ENCODE measurements around the gene HS3ST1. TPM values are rescaled to one million over a fixed set of nuclear protein-coding genes. Genes with fewer than 3 reads are reported as not detected.

Gene HS3ST1
- total RNA-seq, 1 donor from 2014 or later: under 0.01 TPM

DNA sequence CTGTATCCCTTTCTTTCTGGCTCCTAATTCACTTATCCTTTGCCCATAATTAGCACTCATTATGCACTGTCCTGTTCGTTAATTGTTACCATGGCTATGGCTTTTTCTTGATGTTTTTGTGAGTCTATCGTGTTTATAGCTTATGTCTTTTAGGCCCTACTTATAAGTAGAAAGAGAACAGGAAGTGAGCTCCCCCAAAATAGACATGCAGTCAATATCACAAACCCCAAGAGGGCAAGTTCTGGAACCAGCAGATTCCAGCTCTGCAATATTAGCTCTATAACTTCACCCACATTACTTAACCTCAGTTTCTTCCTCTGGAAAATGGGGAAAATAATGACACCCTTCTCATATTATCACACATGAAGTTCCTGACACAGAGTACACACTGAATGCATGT lies 7.4 kb upstream of the HS3ST1 start:
- no peaks in the 10 kb centered on the region for H3K4me1 ChIP-seq (ENCODE audit: control insufficient read depth in 3 of 3, insufficient read depth in 3 of 3, low read length in 3 of 3)
- no peak overlapping the region for H3K9ac ChIP-seq (ENCODE audit: low read depth in 1 of 3, low read length in 3 of 3)
- no peaks in the 10 kb centered on the region for H3K9me3 ChIP-seq (ENCODE audit: control insufficient read depth in 3 of 3, low read length in 3 of 3)
- H3K27me3 ChIP-seq (ENCODE audit: control insufficient read depth in 3 of 3, insufficient read depth in 3 of 3, low read length in 3 of 3): no peaks in the 10 kb centered on the region
- H3K4me3 ChIP-seq (ENCODE audit: low read length in 3 of 3): no peak overlapping the region
- H3K36me3 ChIP-seq (ENCODE audit: control insufficient read depth in 3 of 3, insufficient read depth in 3 of 3, low read length in 3 of 3): no peaks in the 10 kb centered on the region
- H3K27ac ChIP-seq (ENCODE audit: low read depth, low read length): no peak overlapping the region

DNA sequence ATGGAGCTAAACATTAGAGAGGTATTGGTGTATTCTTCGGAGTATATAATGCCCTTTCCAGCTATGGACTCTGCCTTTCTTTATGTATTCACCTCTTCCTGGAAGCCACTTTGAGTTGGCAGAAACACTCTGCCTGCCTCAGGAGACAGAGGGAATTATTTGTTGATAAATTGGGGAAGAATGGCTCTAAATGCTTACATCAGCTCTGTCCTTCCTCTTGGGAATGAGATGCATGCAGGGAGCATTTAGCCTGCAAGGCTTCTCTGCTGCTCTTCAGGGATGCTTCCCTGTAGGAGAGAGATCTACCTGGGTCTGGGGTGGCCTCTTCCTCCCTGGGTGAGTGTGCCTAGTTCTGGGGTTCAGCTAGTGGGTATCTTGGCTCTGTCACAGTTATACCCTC lies 6.9 kb upstream of the HS3ST1 start:
- no peak overlapping the region for H3K27ac ChIP-seq (ENCODE audit: low read depth, low read length)
- no peaks in the 10 kb centered on the region for H3K9me3 ChIP-seq (ENCODE audit: control insufficient read depth in 3 of 3, low read length in 3 of 3)
- no peaks in the 10 kb centered on the region for H3K36me3 ChIP-seq (ENCODE audit: control insufficient read depth in 3 of 3, insufficient read depth in 3 of 3, low read length in 3 of 3)
- no peaks in the 10 kb centered on the region for H3K27me3 ChIP-seq (ENCODE audit: control insufficient read depth in 3 of 3, insufficient read depth in 3 of 3, low read length in 3 of 3)
- no peaks in the 10 kb centered on the region for H3K4me1 ChIP-seq (ENCODE audit: control insufficient read depth in 3 of 3, insufficient read depth in 3 of 3, low read length in 3 of 3)
- H3K4me3 ChIP-seq (ENCODE audit: low read length in 3 of 3): no peak overlapping the region
- H3K9ac ChIP-seq (ENCODE audit: low read depth in 1 of 3, low read length in 3 of 3): no peak overlapping the region

DNA sequence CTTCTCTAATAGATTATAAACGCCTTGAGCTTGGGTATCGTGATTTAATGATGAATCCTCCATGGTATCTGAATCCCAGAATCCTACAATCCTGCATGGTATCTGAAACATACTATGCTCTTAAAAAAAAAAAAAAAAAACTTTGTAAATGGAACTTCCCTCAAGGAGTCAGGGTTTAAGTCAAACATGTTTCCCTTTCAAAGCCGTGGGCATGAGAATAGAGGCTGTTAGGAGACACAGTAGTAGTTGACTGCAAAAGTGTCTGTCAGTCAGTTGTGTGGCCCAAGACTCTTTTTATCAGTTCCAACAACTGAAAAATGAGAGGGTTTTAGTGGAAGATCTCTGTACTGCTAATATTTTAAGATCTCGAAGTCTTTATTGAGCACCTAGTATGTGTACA lies 2.4 kb upstream of the HS3ST1 start:
- Histone ChIP-seq H3K9me3 (ENCODE audit: control insufficient read depth in 3 of 3, low read length in 3 of 3) (no peaks in the 10 kb centered on the region), H3K4me3 (ENCODE audit: low read length in 3 of 3) (no peak overlapping the region), H3K9ac (ENCODE audit: low read depth in 1 of 3, low read length in 3 of 3) (no peak overlapping the region), H3K4me1 (ENCODE audit: control insufficient read depth in 3 of 3, insufficient read depth in 3 of 3, low read length in 3 of 3) (peaks cover 0 to 17% (median 7%) of the 10 kb centered on the region in 3 donors), H3K27ac (ENCODE audit: low read depth, low read length) (no peak overlapping the region), H3K36me3 (ENCODE audit: control insufficient read depth in 3 of 3, insufficient read depth in 3 of 3, low read length in 3 of 3) (no peaks in the 10 kb centered on the region), H3K27me3 (ENCODE audit: control insufficient read depth in 3 of 3, insufficient read depth in 3 of 3, low read length in 3 of 3) (peaks cover 0 to 21% (median 17%) of the 10 kb centered on the region in 3 donors)

DNA sequence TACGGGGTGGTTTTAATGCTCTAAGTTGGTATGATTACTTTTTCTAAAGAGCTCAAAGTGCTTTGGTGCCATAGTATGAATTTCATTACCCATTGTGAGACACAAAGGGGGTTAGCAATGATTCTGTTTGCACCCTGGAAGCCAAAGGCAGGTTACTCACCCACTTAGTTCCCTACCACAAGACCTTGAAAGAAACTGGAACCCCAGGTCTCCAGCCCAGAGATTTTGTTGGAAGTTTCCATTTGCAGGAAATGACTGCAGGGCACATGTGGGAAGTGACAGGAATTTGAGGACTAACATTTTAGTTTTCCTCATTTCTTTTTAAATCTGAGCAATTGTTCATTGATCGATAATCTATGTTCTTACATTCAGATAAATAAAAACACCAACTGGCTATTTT lies 1.8 kb upstream of the HS3ST1 start:
- Histone ChIP-seq H3K27ac (ENCODE audit: low read depth, low read length) (no peak overlapping the region), H3K4me1 (ENCODE audit: control insufficient read depth in 3 of 3, insufficient read depth in 3 of 3, low read length in 3 of 3) (peaks cover 0 to 17% (median 7%) of the 10 kb centered on the region in 3 donors), H3K4me3 (ENCODE audit: low read length in 3 of 3) (no peak overlapping the region), H3K36me3 (ENCODE audit: control insufficient read depth in 3 of 3, insufficient read depth in 3 of 3, low read length in 3 of 3) (no peaks in the 10 kb centered on the region), H3K9ac (ENCODE audit: low read depth in 1 of 3, low read length in 3 of 3) (no peak overlapping the region), H3K9me3 (ENCODE audit: control insufficient read depth in 3 of 3, low read length in 3 of 3) (no peaks in the 10 kb centered on the region), H3K27me3 (ENCODE audit: control insufficient read depth in 3 of 3, insufficient read depth in 3 of 3, low read length in 3 of 3) (peaks cover 0 to 21% (median 17%) of the 10 kb centered on the region in 3 donors)

DNA sequence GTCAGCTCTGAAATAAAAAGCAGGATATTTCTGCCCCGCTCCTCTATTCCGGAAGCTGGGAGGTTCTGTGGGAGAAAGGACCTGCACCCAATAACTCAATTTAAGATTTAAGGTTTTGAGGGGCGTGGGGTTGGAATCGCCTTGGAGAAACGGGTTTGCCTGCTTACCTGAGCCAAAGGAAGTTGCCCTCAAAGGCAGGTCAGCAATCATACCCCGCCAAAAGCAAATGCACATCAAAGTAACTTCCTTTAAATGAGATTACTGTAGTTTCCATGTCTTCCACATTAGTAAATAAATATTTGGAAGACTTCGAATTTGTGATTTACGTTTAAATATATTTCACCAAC lies 978 bp upstream of the HS3ST1 start:
- H3K4me1 ChIP-seq (ENCODE audit: control insufficient read depth in 3 of 3, insufficient read depth in 3 of 3, low read length in 3 of 3): peaks cover 0 to 17% (median 7%) of the 10 kb centered on the region in 3 donors
- H3K36me3 ChIP-seq (ENCODE audit: control insufficient read depth in 3 of 3, insufficient read depth in 3 of 3, low read length in 3 of 3): no peaks in the 10 kb centered on the region
- H3K4me3 ChIP-seq (ENCODE audit: low read length in 3 of 3): peak overlapping the region in 1 of 3 donors; percentile 64
- H3K9ac ChIP-seq (ENCODE audit: low read depth in 1 of 3, low read length in 3 of 3): no peak overlapping the region
- peaks cover 0 to 21% (median 17%) of the 10 kb centered on the region in 3 donors for H3K27me3 ChIP-seq (ENCODE audit: control insufficient read depth in 3 of 3, insufficient read depth in 3 of 3, low read length in 3 of 3)
- H3K27ac ChIP-seq (ENCODE audit: low read depth, low read length): no peak overlapping the region
- H3K9me3 ChIP-seq (ENCODE audit: control insufficient read depth in 3 of 3, low read length in 3 of 3): no peaks in the 10 kb centered on the region

DNA sequence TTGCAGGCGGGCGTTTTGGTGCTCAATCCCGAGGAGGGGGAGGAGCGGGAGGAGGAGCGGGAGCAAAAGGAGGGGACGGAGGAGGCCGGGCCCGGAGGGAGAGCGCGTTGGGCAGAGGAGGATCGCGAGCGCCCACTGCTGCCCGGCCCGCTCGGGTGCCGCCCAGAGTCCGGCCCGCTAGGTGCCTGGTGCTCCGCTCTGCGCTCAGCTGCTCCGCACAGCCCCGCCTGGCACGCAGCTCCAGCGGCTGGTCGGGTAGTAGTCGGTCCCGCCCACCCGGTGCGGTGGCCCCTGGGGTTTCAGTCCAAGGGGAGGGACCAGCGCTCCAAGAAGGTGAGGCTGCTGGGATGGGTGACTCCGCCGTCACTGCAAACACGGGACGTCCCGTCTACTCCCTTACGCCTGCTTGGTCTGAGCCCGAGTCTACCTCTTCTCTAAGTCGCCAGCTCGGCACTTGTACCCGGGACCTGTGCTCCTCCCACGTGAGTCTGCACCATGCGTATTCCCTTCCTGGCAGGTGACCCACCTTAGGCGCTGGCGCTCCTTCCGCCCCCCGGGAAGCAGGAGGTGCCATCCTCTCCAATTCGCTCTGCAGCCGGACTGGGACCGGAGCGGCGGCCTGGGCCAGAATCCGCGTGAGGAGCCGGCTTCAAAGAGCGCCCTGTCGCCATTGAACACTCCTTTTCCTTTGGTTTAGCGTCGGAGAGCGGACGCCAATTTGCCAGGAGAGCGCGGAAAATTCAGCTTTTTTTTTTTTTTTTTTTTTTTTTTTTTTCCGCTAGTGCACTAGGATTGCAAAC lies 405 bp upstream of the HS3ST1 start:
- H3K36me3 ChIP-seq (ENCODE audit: control insufficient read depth in 3 of 3, insufficient read depth in 3 of 3, low read length in 3 of 3): no peaks in the 10 kb centered on the region
- no peak overlapping the region for H3K27ac ChIP-seq (ENCODE audit: low read depth, low read length)
- H3K9ac ChIP-seq (ENCODE audit: low read depth in 1 of 3, low read length in 3 of 3): peak overlapping the region in 1 of 3 donors; percentile 45
- H3K9me3 ChIP-seq (ENCODE audit: control insufficient read depth in 3 of 3, low read length in 3 of 3): no peaks in the 10 kb centered on the region
- H3K4me1 ChIP-seq (ENCODE audit: control insufficient read depth in 3 of 3, insufficient read depth in 3 of 3, low read length in 3 of 3): peaks cover 0 to 17% (median 7%) of the 10 kb centered on the region in 3 donors
- peak overlapping the region; percentile 63 to 73 (median 64) for H3K4me3 ChIP-seq (ENCODE audit: low read length in 3 of 3)
- H3K27me3 ChIP-seq (ENCODE audit: control insufficient read depth in 3 of 3, insufficient read depth in 3 of 3, low read length in 3 of 3): peaks cover 0 to 21% (median 17%) of the 10 kb centered on the region in 3 donors

DNA sequence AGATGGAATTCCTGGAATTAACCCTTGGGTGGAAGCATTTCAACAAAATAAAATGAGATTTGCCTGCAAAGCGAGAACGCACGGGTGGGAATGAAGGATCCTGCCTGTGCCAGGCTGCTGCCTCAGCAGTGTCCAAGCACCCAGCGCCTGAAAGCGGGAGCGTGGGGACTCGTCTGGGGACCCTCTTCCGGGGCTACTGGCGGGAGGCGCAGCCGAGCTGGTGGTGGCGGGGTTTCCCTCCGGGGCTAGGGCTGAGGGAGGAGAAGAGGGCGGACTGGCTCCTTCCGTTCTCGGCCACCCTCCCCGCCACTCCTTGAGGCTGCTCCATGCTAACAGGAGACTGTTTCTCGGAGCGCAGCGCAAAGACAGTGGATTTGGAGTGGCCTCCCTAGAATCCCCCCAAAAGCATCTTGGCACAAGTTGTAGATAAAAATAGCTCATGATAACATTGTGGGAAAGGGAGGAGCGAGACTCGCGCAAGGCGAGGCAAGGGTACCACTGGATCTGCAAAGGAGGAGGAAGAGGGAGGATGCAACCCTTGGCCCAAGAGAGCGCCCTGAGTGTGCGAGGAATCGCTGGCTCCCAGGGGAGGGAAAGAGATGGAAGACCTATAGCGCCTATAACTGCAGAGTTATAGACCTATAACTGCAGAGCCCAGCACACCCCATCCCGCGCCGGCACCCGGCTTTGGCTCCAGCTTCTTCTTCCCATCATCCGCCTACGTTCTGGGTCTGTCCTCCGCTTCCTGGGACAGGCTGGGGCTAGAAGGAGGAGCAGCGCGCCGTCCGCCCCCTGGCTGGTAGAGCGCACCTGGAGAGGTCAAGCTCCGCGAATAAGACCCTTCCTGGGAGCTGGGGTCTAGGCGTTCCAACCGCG lies 1.3 kb downstream of the HS3ST1 start:
- Histone ChIP-seq H3K9me3 (ENCODE audit: control insufficient read depth in 3 of 3, low read length in 3 of 3) (no peaks in the 10 kb centered on the region), H3K36me3 (ENCODE audit: control insufficient read depth in 3 of 3, insufficient read depth in 3 of 3, low read length in 3 of 3) (no peaks in the 10 kb centered on the region), H3K27ac (ENCODE audit: low read depth, low read length) (no peak overlapping the region), H3K4me1 (ENCODE audit: control insufficient read depth in 3 of 3, insufficient read depth in 3 of 3, low read length in 3 of 3) (peaks cover 0 to 17% (median 7%) of the 10 kb centered on the region in 3 donors), H3K27me3 (ENCODE audit: control insufficient read depth in 3 of 3, insufficient read depth in 3 of 3, low read length in 3 of 3) (peaks cover 0 to 21% (median 17%) of the 10 kb centered on the region in 3 donors), H3K4me3 (ENCODE audit: low read length in 3 of 3) (peak overlapping the region; percentile 43 to 73 (median 63)), H3K9ac (ENCODE audit: low read depth in 1 of 3, low read length in 3 of 3) (peak overlapping the region in 1 of 3 donors; percentile 33)

DNA sequence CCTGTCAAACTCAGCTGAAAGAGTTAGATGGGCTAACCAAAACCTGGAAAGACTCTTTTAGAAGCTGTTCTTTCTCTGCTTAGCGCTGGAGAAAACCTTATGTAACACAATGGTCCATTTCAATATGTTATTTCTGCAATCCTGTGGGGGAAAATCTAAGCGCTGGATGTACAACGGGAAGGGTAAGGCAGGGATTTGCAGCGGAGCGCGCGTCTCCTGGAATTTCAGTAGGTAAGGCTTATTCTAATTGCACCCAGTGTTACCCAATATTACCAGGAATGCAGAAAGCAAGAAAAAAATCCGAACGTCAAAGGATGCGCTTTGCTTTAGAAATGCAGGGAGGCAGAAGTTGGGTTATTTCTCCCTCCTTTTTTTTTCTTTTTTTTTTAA lies 2.0 kb downstream of the HS3ST1 start:
- H3K9ac ChIP-seq (ENCODE audit: low read depth in 1 of 3, low read length in 3 of 3): no peak overlapping the region
- no peak overlapping the region for H3K27ac ChIP-seq (ENCODE audit: low read depth, low read length)
- H3K4me1 ChIP-seq (ENCODE audit: control insufficient read depth in 3 of 3, insufficient read depth in 3 of 3, low read length in 3 of 3): peaks cover 0 to 17% (median 7%) of the 10 kb centered on the region in 3 donors
- peaks cover 0 to 21% (median 17%) of the 10 kb centered on the region in 3 donors for H3K27me3 ChIP-seq (ENCODE audit: control insufficient read depth in 3 of 3, insufficient read depth in 3 of 3, low read length in 3 of 3)
- H3K9me3 ChIP-seq (ENCODE audit: control insufficient read depth in 3 of 3, low read length in 3 of 3): no peaks in the 10 kb centered on the region
- no peaks in the 10 kb centered on the region for H3K36me3 ChIP-seq (ENCODE audit: control insufficient read depth in 3 of 3, insufficient read depth in 3 of 3, low read length in 3 of 3)
- peak overlapping the region in 2 of 3 donors; percentile 6 to 73 for H3K4me3 ChIP-seq (ENCODE audit: low read length in 3 of 3)

DNA sequence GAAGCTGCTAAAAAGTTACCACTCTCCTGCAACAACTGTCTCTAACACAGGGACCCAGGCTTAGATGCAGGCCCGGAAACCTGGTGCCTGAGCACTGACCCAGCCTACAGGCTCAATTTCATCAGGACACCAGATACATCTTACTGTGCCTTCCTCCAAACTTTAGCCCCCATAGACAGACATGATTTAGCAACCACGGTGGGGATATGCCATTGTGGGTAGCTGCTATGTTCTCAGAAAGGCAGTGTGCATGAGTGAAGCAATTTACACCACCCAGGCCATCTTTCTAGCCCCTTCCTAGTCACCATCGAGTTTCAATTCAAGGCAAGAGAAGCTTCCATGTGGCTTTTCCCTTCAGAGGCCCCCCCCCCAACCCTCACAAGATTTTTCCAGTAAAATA lies 2.7 kb downstream of the HS3ST1 start:
- Histone ChIP-seq H3K9ac (ENCODE audit: low read depth in 1 of 3, low read length in 3 of 3) (no peak overlapping the region), H3K4me3 (ENCODE audit: low read length in 3 of 3) (no peak overlapping the region)

DNA sequence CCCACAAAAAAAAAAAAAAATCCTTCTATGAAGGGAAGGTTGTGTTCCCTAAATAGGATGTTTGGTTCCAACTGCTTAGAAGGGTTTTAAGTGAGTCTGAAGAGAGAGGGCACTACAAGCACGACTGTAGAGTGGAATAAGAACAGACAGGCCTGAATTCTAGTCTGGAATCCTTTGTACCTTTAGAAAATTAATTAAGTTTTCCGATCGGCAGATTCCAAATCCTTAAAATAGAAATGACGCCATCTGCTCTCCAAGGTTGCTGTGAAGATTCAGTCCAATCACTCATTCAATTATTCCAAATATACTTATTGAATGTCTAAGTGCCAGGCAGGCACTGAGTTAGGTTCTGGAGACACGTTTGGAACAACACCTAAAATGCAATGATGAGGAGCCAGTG lies 3.8 kb downstream of the HS3ST1 start:
- Histone ChIP-seq H3K36me3 (ENCODE audit: control insufficient read depth in 3 of 3, insufficient read depth in 3 of 3, low read length in 3 of 3) (no peaks in the 10 kb centered on the region), H3K4me1 (ENCODE audit: control insufficient read depth in 3 of 3, insufficient read depth in 3 of 3, low read length in 3 of 3) (peaks cover 0 to 17% (median 7%) of the 10 kb centered on the region in 3 donors), H3K9ac (ENCODE audit: low read depth in 1 of 3, low read length in 3 of 3) (no peak overlapping the region), H3K4me3 (ENCODE audit: low read length in 3 of 3) (no peak overlapping the region), H3K9me3 (ENCODE audit: control insufficient read depth in 3 of 3, low read length in 3 of 3) (no peaks in the 10 kb centered on the region), H3K27me3 (ENCODE audit: control insufficient read depth in 3 of 3, insufficient read depth in 3 of 3, low read length in 3 of 3) (peaks cover 0 to 21% (median 17%) of the 10 kb centered on the region in 3 donors), H3K27ac (ENCODE audit: low read depth, low read length) (no peak overlapping the region)

More for the DNA sequence above, 2.7 kb downstream of the HS3ST1 start:
- H3K9me3 ChIP-seq (ENCODE audit: control insufficient read depth in 3 of 3, low read length in 3 of 3): no peaks in the 10 kb centered on the region
- H3K27ac ChIP-seq (ENCODE audit: low read depth, low read length): no peak overlapping the region
- peaks cover 0 to 17% (median 7%) of the 10 kb centered on the region in 3 donors for H3K4me1 ChIP-seq (ENCODE audit: control insufficient read depth in 3 of 3, insufficient read depth in 3 of 3, low read length in 3 of 3)
- no peaks in the 10 kb centered on the region for H3K36me3 ChIP-seq (ENCODE audit: control insufficient read depth in 3 of 3, insufficient read depth in 3 of 3, low read length in 3 of 3)
- peaks cover 0 to 21% (median 17%) of the 10 kb centered on the region in 3 donors for H3K27me3 ChIP-seq (ENCODE audit: control insufficient read depth in 3 of 3, insufficient read depth in 3 of 3, low read length in 3 of 3)

All from skeletal muscle tissue (tissue), 4 donors.